Neural cell (in vitro differentiated cells): ENCODE measurements around the gene TLX2.

Experiments
- CTCF ChIP-seq: fragments of 450-650 bp; IDR thresholded peaks from 2 replicates; pipeline ENCODE4 v1.5.1; 2014; ENCODE audit warnings: antibody characterized with exemption, mild to moderate bottlenecking, moderate library complexity; ENCODE audit not compliant: poor library complexity, severe bottlenecking
- TF ChIP-seq, protein P1 (sequence below): IDR thresholded peaks from 2 replicates; pipeline ENCODE4 v1.6.1; 2012; ENCODE audit warnings: borderline replicate concordance

DNA sequence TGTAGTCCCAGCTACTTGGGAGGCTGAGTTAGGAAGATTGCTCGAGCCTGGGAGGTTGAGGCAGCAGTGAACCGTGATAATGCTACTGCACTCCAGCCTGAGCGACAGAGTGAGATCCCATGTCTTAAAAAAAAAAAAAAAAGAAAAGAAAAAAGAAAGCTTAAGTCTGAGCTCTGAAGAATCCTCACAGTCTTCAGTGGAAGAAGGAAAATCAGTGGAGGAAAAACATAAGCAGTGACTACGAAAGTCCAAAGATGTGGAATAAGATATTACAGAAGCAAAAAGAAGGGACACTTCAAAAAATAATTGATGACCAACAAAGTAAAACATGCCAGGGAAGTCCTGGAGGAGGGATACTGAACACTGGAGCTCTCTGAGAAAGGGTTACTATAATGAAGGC is 4.0 kb upstream of the TLX2 start:
- no peak for TF ChIP-seq CTCF
- TF ChIP-seq, protein P1, sequence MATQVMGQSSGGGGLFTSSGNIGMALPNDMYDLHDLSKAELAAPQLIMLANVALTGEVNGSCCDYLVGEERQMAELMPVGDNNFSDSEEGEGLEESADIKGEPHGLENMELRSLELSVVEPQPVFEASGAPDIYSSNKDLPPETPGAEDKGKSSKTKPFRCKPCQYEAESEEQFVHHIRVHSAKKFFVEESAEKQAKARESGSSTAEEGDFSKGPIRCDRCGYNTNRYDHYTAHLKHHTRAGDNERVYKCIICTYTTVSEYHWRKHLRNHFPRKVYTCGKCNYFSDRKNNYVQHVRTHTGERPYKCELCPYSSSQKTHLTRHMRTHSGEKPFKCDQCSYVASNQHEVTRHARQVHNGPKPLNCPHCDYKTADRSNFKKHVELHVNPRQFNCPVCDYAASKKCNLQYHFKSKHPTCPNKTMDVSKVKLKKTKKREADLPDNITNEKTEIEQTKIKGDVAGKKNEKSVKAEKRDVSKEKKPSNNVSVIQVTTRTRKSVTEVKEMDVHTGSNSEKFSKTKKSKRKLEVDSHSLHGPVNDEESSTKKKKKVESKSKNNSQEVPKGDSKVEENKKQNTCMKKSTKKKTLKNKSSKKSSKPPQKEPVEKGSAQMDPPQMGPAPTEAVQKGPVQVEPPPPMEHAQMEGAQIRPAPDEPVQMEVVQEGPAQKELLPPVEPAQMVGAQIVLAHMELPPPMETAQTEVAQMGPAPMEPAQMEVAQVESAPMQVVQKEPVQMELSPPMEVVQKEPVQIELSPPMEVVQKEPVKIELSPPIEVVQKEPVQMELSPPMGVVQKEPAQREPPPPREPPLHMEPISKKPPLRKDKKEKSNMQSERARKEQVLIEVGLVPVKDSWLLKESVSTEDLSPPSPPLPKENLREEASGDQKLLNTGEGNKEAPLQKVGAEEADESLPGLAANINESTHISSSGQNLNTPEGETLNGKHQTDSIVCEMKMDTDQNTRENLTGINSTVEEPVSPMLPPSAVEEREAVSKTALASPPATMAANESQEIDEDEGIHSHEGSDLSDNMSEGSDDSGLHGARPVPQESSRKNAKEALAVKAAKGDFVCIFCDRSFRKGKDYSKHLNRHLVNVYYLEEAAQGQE, result no peak
